22Rv1 (cell line): ENCODE data around the gene PHACTR4.

Source experiments
- ZFX ChIP-seq: fragments of 450-650 bp; IDR thresholded peaks from 2 replicates; pipeline ENCODE4 v1.6.1; 2017; ENCODE audit warnings: antibody characterized with exemption, borderline replicate concordance
- TF ChIP-seq, protein P1 (sequence below): fragments of 450-650 bp; IDR thresholded peaks from 2 replicates; pipeline ENCODE4 v1.5.1; 2017; ENCODE audit warnings: mild to moderate bottlenecking

DNA sequence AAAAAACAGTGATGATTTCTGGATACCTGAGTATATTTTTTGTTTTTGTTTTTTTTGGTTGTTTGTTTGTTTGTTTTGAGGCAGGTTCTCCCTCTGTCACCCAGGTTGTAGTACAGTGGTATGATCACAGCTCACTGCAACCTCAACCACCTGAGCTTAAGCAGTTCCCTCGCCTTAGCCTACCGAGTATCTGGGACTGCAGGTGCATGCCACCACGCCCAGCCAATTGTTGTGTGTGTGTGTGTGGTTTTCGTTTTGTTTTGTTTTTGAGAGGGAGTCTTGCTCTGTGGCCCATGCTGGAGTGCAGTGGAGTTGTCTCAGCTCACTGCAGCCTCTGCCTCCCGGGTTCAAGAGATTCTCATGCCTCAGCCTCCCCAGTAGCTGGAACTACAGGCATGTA is 81.0 kb downstream of the PHACTR4 start:
- TF ChIP-seq, protein P1, sequence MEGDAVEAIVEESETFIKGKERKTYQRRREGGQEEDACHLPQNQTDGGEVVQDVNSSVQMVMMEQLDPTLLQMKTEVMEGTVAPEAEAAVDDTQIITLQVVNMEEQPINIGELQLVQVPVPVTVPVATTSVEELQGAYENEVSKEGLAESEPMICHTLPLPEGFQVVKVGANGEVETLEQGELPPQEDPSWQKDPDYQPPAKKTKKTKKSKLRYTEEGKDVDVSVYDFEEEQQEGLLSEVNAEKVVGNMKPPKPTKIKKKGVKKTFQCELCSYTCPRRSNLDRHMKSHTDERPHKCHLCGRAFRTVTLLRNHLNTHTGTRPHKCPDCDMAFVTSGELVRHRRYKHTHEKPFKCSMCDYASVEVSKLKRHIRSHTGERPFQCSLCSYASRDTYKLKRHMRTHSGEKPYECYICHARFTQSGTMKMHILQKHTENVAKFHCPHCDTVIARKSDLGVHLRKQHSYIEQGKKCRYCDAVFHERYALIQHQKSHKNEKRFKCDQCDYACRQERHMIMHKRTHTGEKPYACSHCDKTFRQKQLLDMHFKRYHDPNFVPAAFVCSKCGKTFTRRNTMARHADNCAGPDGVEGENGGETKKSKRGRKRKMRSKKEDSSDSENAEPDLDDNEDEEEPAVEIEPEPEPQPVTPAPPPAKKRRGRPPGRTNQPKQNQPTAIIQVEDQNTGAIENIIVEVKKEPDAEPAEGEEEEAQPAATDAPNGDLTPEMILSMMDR: no peak
- TF ChIP-seq ZFX: no peak
